Measurements from ENCODE around the gene HCCS. TPM values are rescaled to one million over a fixed set of nuclear protein-coding genes. Genes with fewer than 3 reads are reported as not detected.

Gene HCCS
- total and polyA plus RNA-seq, 2 experiments from 2014 or later = 18.6 to 27.7 TPM

DNA sequence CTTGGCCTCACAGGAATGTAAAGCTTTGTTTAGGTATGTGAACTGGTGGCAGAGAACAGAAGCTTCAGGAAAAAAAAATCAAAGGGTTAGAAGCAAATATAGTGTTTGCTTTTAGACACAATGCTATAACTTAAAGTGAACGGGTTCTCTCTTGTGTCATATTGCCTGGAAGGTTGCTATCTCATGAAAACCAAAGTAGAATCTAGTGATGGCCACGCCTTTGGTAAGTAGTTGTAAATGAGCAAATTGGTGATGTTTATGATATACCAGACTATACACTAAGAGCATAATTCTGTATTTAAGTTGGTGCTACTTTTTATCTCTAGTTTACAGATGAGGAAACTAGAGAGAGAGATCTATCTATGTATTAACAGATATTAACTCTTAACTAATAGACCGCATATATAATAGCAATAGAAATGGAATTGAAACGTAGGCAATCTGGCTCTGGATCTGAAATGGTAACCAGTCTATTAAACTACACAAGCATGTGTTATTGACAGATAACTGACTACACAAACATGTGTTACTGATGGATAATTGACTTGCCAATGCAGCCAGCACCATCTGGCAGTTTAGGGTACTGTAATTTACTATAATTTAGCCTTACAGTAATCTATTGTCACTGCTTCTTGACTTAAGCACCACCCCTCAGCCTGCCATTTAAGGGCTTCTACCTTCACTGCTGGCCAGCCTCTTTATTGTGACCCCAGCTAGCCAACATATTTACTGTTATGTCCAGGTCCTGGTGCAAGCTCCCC lies 40.8 kb downstream of the HCCS start:
- Histone ChIP-seq H3K36me3 (ENCODE audit: insufficient read depth) (no peaks in the 10 kb centered on the region), H3F3A (replicated peaks; ENCODE audit: low read depth) (no peaks in the 10 kb centered on the region), H4K20me1 (replicated peaks; ENCODE audit: insufficient read depth) (no peaks in the 10 kb centered on the region), H3K79me2 (replicated peaks; ENCODE audit: insufficient read depth) (no peaks in the 10 kb centered on the region), H2AFZ (no peak overlapping the region), H3K9me2 (ENCODE audit: insufficient read depth) (no peaks in the 10 kb centered on the region), H3K4me3 (no peak overlapping the region), H3K27me3 (ENCODE audit: insufficient read depth) (no peaks in the 10 kb centered on the region), H3K4me2 (no peak overlapping the region), H3K4me1 (ENCODE audit: insufficient read depth) (peaks cover 14% of the 10 kb centered on the region), H3K27ac (ENCODE audit: low read depth) (no peak overlapping the region)
- ATAC-seq (no peak), DNase-seq (ENCODE audit: low spot score) (no peak)
- no peaks in the 10 kb centered on the region for H3K27me3 Mint-ChIP-seq (ENCODE audit: insufficient read depth, low read depth, poor library complexity)
- H3K4me3 Mint-ChIP-seq = no peak overlapping the region
- no peaks in the 10 kb centered on the region for H3K9me3 Mint-ChIP-seq
- TF ChIP-seq EZH2 (IDR thresholded peaks at IDR 0.05; ENCODE audit: low read depth, unreplicated experiment) = no peak
- TF ChIP-seq NANOG (IDR thresholded peaks at IDR 0.05; ENCODE audit: borderline replicate concordance) = no peak
- TF ChIP-seq ZNF331 (CRISPR knock-in tag; IDR thresholded peaks at IDR 0.05; ENCODE audit: low read depth) = no peak
- no peaks in the 10 kb centered on the region for H3K36me3 Mint-ChIP-seq (ENCODE audit: low read depth)
- peaks cover 8% of the 10 kb centered on the region; the same call in 2 of the 3 replicates for H3K4me1 Mint-ChIP-seq
- H3K27ac Mint-ChIP-seq = no peak overlapping the region

DNA sequence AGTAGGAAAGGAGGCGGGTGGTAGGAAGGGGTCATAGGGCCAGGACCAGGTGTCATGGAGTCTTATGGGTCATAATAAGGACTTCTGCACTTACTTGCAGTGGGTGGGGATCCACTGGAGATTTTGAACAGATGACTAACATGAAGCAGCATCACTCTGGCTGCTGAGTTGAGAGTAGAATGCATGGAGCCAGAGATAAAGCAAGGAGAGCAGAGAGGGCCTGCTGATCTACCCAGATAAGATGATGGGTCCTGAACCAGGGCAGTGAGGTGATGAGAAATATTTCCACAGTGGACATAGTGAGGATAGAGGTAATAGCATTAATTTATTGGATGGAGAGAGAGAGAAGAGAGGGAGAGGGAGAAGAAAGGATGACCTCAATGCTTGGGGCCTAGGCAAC lies 48.0 kb downstream of the HCCS start:
- Histone ChIP-seq H3K4me2 (no peak overlapping the region), H3K79me2 (replicated peaks; ENCODE audit: insufficient read depth) (no peaks in the 10 kb centered on the region), H3K4me1 (ENCODE audit: insufficient read depth) (no peaks in the 10 kb centered on the region), H3K9me2 (ENCODE audit: insufficient read depth) (no peaks in the 10 kb centered on the region), H3K4me3 (no peak overlapping the region), H3F3A (replicated peaks; ENCODE audit: low read depth) (no peaks in the 10 kb centered on the region), H3K27ac (ENCODE audit: low read depth) (no peak overlapping the region), H2AFZ (no peak overlapping the region), H3K27me3 (ENCODE audit: insufficient read depth) (no peaks in the 10 kb centered on the region), H4K20me1 (replicated peaks; ENCODE audit: insufficient read depth) (no peaks in the 10 kb centered on the region), H3K36me3 (ENCODE audit: insufficient read depth) (no peaks in the 10 kb centered on the region)
- Mint-ChIP-seq H3K27me3 (ENCODE audit: insufficient read depth, low read depth, poor library complexity) (no peaks in the 10 kb centered on the region), H3K4me1 (no peaks in the 10 kb centered on the region), H3K9me3 (no peaks in the 10 kb centered on the region), H3K4me3 (no peak overlapping the region), H3K27ac (no peak overlapping the region), H3K36me3 (ENCODE audit: low read depth) (no peaks in the 10 kb centered on the region)
- TF ChIP-seq STAT1 (IDR thresholded peaks at IDR 0.05; ENCODE audit: unreplicated experiment) = no peak
- no peak for ATAC-seq
- DNase-seq (ENCODE audit: low spot score) = no peak

- Histone ChIP-seq H3K27ac (ENCODE audit: low read depth) (no peak overlapping the region), H3F3A (replicated peaks; ENCODE audit: low read depth) (no peaks in the 10 kb centered on the region), H3K9me2 (ENCODE audit: insufficient read depth) (no peaks in the 10 kb centered on the region), H3K4me1 (ENCODE audit: insufficient read depth) (peaks cover 6% of the 10 kb centered on the region; the same call in 1 of the 2 replicates), H3K27me3 (ENCODE audit: insufficient read depth) (no peaks in the 10 kb centered on the region), H3K4me2 (no peak overlapping the region), H4K20me1 (replicated peaks; ENCODE audit: insufficient read depth) (no peaks in the 10 kb centered on the region), H2AFZ (no peak overlapping the region), H3K36me3 (ENCODE audit: insufficient read depth) (no peaks in the 10 kb centered on the region), H3K4me3 (no peak overlapping the region), H3K79me2 (replicated peaks; ENCODE audit: insufficient read depth) (no peaks in the 10 kb centered on the region)
- Mint-ChIP-seq H3K36me3 (ENCODE audit: low read depth) (no peaks in the 10 kb centered on the region), H3K27me3 (ENCODE audit: insufficient read depth, low read depth, poor library complexity) (no peaks in the 10 kb centered on the region), H3K9me3 (no peaks in the 10 kb centered on the region), H3K4me3 (no peak overlapping the region), H3K27ac (no peak overlapping the region), H3K4me1 (peaks cover 9% of the 10 kb centered on the region; the same call in 2 of the 3 replicates)
- ATAC-seq (no peak), DNase-seq (ENCODE audit: low spot score) (no peak)
- TF ChIP-seq, protein P1, sequence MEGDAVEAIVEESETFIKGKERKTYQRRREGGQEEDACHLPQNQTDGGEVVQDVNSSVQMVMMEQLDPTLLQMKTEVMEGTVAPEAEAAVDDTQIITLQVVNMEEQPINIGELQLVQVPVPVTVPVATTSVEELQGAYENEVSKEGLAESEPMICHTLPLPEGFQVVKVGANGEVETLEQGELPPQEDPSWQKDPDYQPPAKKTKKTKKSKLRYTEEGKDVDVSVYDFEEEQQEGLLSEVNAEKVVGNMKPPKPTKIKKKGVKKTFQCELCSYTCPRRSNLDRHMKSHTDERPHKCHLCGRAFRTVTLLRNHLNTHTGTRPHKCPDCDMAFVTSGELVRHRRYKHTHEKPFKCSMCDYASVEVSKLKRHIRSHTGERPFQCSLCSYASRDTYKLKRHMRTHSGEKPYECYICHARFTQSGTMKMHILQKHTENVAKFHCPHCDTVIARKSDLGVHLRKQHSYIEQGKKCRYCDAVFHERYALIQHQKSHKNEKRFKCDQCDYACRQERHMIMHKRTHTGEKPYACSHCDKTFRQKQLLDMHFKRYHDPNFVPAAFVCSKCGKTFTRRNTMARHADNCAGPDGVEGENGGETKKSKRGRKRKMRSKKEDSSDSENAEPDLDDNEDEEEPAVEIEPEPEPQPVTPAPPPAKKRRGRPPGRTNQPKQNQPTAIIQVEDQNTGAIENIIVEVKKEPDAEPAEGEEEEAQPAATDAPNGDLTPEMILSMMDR (conservative IDR thresholded peaks at IDR 0.05; ENCODE audit: low read depth in 2 of 2) = no peak
- no peak for TF ChIP-seq NANOG (IDR thresholded peaks at IDR 0.05; ENCODE audit: borderline replicate concordance)
- TF ChIP-seq POLR2AphosphoS5 (IDR thresholded peaks at IDR 0.05; ENCODE audit: low read depth) = no peak
- no peak for TF ChIP-seq ZNF331 (CRISPR knock-in tag; IDR thresholded peaks at IDR 0.05; ENCODE audit: low read depth)
- TF ChIP-seq ETS1 (IDR thresholded peaks at IDR 0.05) = no peak
- TF ChIP-seq EZH2phosphoT487 (IDR thresholded peaks at IDR 0.05; ENCODE audit: unreplicated experiment) = no peak
- TF ChIP-seq, protein P2, sequence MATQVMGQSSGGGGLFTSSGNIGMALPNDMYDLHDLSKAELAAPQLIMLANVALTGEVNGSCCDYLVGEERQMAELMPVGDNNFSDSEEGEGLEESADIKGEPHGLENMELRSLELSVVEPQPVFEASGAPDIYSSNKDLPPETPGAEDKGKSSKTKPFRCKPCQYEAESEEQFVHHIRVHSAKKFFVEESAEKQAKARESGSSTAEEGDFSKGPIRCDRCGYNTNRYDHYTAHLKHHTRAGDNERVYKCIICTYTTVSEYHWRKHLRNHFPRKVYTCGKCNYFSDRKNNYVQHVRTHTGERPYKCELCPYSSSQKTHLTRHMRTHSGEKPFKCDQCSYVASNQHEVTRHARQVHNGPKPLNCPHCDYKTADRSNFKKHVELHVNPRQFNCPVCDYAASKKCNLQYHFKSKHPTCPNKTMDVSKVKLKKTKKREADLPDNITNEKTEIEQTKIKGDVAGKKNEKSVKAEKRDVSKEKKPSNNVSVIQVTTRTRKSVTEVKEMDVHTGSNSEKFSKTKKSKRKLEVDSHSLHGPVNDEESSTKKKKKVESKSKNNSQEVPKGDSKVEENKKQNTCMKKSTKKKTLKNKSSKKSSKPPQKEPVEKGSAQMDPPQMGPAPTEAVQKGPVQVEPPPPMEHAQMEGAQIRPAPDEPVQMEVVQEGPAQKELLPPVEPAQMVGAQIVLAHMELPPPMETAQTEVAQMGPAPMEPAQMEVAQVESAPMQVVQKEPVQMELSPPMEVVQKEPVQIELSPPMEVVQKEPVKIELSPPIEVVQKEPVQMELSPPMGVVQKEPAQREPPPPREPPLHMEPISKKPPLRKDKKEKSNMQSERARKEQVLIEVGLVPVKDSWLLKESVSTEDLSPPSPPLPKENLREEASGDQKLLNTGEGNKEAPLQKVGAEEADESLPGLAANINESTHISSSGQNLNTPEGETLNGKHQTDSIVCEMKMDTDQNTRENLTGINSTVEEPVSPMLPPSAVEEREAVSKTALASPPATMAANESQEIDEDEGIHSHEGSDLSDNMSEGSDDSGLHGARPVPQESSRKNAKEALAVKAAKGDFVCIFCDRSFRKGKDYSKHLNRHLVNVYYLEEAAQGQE (IDR thresholded peaks at IDR 0.05; ENCODE audit: unreplicated experiment) = no peak
- TF ChIP-seq STAT1 (IDR thresholded peaks at IDR 0.05; ENCODE audit: unreplicated experiment) = no peak
Observed at GRCh38 chrX:11164433-11164832, 53.3 kb downstream of the HCCS start.

Data from GM23338 (cell line).